GM21423 (cell line): ENCODE data around the gene ADCY9.
"Not testable (repeated sequence)": the region's sequence is repeated elsewhere in the genome, so short reads cannot be mapped to it uniquely, and the experiment has no call there.

Experiments used
- ATAC-seq: cut with Tn5 transposase; IDR thresholded peaks from one replicate; pipeline ENCODE4 v1.9.1; 2021; ENCODE audit warnings: mild to moderate bottlenecking, moderate library complexity; ENCODE audit not compliant: unreplicated experiment

ADCY9 gene

DNA sequence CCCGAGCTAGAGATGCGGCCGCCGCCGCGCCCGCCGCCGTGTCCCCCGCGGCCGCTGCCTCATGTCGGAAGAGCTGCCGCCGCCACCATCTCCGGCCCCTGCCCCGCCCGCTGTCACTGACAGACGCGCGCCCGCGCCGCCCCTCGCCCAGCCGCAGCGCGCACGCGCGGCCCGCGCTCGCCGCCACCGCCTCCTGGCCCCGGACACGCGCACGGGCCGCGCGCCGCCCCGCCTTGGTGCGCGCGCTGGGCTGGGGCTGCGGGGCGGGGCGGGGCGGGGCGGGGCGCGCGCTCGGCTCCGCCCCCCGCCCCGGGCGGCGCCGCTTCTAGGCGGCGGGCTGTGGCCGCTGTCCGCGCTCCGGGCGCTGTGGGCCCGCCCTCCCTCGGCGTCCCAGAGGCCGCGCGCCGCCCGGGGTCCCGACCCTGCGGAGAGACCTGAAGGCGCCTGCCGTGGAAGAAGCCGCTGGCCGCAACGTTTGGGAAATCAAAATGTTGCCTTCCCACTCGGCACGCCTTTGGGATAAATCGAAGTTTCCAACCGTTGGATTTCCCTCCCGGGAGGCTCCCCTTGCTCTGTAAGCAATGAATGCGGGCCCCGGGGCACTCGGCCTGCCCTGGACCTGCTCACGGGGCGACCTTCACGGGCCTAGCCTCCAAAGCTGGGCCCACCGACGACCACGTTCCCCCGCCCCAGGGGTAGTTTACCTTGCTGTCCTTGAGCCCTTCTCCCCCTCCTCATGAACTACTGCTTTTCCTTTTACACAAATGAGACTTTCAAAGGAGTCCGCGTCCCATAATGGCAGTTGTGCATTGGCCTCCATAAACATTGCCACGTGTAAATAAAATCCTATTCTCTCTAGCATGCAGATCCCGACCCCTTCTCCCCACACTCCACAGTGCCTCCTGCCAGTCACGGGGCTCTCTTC, at the start of gene ADCY9:
ADCY9 (minus strand) TSS at position 118 of the 925 bp plus-strand sequence. CDS start 1,000 bp downstream, outside the sequence.
- ATAC-seq, result peak; percentile 75

DNA sequence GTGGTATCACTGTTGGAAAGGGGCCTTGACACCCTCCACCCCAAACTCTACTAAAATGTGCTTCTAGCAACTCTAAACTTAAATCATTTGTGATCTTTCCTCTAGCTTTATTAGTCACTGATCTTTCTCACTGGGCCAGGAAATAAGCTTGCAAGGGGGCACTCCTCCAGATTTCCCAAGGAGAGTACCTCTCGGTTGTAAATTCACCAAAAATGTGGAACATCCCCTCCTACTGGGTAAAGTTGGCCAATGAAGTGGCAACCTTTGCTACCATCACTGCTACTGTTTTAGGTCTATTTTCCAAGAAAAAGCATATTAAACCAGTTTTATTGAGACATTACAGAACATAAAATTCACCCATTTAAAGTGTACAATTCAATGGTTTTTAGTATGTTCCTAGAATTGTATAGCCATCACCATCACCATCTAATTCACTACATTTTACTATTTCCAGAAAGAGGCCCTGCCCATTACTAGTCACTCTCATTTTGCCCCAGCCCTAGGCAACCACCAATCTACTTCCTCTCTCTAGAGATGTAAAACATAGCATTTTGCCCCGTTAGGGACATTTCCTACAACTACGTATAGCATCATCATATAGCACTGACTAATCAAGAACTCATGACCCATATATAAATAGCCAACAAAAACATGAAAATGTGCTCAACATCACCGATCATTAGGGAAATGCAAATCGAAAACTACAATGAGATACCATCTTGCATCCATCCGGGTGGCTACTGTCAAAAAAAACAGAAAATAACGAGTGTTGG, 44.6 kb upstream of the ADCY9 start:
- no peak for ATAC-seq

DNA sequence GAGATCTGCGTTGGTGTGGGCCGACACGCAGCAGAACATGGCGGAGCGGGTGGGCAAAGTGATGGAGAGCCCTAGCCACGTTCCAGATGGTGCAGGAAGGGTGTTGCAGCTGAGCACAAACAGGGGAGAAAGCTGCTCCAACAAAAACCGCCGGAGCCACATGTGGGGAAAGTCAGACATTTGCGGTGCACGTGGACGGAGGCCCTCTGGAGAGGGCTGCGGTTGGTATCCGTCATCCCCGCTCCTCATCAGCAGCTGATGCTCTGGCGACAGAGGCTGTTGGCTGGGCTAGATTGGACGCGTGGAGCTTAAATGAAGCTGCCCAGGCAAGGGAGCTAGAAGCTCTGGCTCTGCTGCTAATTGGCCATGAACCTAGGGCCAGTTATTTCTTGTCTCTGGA, 43.5 kb upstream of the ADCY9 start:
- no peak for ATAC-seq

DNA sequence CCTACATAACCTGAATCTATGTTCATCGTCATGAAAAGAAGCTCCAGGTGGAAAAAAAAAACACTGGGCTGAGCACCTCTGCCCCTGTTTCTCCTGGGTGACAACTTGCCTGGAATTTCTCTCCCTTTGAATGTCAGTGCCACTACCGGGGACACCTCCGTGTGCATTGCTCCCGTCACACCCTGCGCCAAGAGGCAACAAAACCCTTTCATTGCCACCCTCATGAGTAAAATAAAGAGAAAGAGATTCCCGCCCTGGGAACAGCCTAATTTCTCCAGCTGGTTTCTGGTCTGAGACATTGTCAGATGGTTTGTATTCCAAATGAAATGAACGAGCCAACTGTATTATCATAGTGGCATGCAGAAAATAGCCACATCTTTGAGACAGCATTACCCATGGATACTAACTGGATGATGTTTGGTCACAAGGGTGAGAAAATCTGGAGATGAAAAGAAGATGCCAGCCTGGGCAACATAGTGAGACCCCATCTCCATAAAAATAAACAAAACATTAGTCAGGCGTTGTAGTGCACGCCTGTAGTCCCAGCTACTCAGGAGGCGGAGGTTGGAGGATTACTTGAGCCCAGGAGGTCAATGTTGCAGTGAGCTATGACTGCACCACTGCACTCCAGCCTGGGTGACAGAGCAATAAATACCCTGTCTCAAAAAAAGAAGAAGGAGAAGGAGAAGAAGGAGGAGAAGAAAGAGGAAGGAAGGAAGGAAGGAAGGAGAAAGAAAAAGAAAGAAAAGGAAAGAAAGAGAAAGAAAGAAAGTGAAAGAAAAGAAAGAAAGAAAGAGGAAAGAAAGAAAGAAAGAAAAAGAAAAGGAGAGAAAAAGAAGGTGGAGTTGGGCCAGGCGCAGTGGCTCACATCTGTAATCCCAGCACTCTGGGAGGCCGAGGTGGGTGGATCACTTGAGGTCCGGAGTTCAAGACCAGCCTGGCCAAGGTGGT, 42.2 kb upstream of the ADCY9 start:
- no peak for ATAC-seq

DNA sequence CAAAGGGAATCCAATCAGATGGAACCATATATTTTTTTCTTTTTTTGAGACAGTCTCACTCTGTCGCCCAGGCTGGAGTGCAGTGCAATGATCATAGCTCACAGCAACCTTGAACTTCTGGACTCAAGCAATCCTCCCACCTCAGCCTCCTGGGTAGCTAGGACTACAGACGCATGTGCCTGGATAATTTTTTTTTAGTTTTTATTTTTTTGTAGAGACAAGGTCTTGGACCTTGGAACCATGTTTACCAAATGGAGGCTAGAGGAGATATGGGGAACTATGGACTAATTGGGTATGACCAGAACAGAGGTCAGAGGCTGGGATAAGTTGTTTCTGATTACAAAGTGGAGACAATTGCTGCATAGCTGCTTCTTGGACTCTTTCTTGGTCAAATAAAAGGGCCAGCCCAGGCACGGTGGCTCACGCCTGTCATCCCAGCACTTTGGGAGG, 41.2 kb upstream of the ADCY9 start:
- ATAC-seq, result no peak

DNA sequence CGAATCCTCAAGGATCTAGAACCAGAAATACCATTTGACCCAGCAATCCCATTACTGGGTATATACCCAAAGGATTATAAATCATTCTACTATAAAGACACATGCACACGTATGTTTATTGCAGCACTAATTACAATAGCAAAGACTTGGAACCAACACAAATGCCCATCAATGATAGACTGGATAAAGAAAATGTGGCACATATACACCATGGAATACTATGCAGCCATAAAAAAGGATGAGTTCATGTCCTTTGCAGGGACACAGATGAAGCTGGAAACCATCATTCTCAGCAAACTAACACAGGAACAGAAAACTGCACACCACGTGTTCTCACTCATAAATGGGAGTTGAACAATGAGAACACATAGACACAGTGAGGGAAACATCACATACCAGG, 40.3 kb upstream of the ADCY9 start:
- not testable (repeated sequence) for ATAC-seq

DNA sequence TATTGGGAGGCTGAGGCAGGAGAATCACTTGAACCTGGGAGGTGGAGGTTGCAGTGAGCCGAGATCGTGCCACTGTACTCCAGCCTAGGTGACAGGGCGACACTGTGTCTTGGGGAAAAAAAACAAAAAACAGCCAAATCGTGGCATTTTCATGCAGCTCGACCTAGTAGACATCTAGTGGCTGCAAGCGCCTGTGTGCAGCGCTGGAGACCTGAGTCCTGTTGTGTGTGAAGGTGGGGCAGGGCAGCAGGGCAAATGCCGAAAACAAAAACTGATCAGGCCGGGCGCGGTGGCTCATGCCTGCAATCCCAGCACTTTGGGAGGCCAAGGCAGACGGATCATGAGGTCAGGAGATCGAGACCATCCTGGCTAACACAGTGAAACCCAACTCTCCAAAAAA, 37.1 kb upstream of the ADCY9 start:
- ATAC-seq, result not testable (repeated sequence)

DNA sequence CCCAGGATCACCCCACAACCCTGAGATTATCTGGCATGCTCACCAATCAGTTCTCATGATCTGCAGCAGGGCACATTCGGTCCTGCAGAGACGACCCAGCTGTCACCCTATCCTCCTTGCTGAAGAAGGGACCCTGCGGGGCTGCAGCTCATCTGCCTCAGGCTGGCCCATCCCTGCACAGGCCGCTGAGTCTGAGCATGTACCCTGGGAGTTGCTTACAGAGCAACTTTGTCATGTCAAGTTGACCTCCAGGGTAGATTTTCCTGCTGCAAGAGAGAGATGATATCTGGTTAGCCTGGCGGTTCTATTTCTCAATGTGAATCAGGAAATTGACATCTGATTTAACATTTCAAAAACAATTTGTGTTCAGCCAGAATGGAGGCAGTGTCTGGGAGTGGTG, 36.0 kb upstream of the ADCY9 start:
- ATAC-seq, result no peak

DNA sequence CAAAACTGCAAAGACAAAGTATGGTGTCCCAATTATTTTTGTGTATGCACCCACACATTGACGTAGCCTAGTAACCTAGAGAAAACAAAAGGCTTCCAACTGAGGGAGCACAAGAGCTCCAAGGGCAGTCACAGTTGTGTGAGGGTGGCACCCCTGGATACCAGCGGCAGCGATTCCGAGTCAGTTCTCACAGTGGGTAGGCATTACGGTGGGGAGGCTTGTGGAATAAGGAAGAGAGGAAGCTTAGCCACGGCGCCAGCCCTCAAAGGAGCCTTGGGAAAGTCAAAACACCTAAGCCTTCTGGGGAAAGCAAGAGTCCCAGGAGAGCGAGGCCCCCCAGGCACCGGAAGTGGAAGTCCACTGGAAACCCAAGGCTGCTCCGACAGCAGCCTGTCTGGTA, 31.0 kb upstream of the ADCY9 start:
- ATAC-seq, result no peak

DNA sequence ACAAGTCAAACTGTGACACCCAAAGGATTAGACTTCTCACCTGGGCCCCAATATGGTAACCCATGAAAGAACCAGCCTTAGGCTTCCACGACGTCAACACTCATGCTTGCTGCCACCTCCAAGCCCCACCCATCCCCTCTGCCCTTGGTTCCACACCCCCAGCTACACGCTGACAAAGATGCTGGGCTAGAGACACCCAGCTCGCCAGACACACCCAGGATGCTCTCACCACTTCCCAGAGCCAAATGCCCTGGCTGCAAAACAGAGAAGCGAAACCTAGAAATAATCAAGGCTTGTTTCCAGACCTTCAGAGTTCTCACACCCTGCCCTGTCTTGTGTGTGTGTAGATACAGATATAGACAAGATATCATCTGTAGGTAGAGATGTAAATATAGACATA, 26.0 kb upstream of the ADCY9 start:
- no peak for ATAC-seq

DNA sequence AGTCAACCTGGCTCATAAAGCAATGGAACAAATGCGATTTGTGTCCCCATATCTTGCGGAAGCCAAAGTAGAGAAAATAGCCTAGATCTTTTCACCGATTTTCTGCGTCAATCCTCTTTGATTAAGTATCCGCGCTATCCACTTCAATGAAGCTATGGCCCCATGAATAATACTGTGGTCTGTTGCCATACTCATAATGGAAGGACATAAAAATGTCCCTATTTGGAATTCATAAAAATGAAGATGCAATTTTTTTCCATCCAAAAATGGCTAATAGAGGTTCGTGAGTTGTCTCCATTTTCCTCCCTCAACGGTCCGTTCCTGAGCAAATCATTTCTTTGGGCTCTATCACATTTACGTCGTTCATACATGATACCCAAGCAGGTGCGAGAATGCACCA, 25.4 kb upstream of the ADCY9 start:
- ATAC-seq, result no peak

DNA sequence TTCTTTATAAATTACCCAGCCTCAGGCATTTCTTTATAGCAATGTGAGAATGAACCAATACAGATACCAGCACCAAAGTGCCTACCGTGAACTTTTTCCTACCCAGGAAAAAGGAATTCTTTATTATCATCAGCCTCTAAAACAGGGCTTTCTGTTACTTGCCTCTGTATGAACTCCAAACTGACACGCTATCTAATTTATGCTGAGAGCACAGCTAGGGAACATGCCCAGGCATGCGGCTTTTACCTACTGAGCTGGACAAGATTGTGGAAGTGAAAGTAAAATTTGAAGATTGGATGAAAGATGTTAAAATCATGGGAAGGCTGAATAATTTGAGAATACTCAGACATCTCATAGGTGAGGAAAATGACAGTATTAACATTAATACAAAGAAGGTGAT, 24.4 kb upstream of the ADCY9 start:
- no peak for ATAC-seq

DNA sequence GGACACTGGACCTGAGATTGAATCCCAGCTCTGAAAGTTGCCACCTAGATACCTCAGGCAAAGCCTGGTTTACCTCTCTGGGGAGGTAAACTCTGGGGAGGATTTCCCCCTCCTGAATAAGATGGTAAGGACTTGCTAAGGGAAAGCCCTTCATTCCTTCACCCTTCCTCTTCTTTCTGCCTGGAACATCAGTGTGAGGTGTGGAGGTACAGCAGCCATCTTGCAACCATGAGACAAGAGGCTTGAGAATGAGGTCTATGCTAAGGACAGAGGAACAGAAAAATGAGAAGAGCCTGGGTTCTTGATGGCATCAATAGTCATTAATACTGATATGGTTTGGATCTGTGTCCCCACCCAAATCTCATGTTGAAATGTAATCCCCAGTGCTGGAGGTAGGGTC, 23.7 kb upstream of the ADCY9 start:
- no peak for ATAC-seq

DNA sequence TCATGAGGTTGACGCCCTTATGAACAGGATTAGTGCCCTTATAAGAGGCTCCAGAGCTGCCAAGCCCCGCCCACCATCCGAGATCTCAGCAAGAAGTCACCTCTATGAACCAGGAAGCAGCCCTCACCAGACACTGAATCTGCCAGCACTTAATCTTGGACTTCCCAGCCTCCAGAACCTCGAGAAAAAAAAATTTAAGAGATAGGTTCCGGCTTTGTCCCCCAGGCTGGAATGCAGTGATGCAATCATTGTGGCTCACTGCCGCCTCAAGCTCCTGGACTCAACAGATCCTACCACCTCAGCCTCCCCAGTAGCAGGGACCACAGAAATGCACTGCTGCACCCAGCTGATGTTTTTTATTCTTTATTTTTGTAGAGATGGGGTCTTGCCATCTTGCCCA, 22.5 kb upstream of the ADCY9 start:
- ATAC-seq, result no peak

DNA sequence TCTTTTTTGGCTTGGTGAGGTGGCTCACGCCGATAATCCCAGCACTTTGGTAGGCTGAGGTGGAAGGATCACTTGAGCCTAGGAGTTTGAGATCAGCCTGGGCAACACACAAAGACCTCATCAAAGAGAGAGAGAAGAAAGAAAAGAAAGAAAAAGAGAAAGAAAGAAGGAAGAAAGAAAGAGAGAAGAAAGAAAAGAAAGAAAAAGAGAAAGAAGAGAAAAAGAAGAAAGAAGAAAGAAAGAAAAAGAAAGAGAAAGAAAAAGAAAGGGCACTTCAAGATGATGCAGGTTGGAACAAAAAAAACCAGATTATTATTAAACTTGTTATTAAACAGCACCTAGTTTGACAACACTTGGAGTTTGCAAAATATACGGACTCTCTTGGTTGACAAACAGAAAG, 21.2 kb upstream of the ADCY9 start:
- ATAC-seq, result no peak

DNA sequence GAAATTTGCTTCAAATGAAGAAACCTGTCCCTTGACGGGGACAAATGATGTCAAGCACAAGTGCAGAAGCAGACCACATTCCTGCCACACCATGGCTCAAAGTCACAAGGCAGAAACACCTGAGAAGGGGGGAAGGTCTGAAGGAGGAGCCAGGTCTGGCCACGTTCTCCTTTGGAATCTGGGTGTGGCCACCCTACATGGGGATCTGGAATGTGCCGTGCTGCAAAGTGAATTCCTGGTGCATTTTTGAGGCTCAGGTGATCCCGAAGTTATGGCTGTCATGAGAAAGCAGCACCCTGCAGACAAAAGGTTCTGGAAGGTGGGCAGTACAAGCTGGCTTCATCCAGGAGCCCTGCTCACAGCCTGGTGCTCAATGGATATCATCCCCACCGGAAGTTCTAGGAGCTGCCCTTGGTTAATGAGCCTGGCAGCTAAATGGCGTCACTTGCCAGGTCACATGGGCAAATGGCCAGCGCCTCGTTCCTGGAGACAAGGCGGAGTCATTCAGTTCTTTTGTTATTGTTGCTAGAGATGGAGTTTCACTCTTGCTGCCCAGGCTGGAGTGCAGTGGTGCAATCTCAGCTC, 20.1 kb upstream of the ADCY9 start:
- ATAC-seq, result no peak

DNA sequence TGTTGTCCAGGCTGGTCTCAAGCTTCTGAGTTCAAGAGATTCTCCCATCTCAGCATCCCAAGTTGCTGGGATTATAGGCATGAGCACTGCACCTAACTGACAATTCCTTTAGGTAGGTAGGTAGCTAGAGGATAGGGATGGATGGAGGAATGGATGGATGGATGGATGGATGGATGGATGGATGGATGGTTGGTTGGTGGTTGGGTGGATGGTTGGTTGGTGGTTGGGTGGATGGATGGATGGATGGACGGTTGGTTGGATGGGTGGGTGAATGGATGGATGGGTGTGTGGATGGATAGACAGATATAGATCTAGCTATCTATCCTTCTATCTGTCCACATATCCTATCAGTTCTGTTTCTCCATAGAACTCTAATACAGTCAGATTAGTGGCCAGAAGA, 19.3 kb upstream of the ADCY9 start:
- ATAC-seq, result no peak

DNA sequence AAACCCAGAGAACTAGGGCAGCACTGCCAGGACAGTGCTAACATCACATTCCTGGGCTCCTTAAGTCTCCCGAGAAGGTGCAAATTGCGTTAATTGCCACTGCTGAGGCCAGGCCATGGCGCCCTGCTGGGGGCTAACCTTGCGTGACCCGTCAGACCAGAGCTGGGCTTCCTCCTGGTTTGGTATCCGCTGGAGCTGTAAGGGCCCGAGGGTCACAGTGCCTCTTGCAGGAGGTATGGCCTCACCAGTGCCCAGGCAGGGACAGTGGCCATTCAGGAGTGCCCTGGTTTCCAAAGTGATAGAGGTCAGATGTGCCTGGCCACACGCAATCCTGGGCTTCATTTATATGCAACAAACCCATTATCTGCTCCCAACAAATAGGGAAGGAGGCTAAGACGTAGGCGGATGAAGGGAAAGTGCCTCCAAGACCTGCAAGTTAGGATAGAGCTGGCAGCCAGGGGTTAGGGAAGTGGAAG, 17.7 kb upstream of the ADCY9 start:
- ATAC-seq, result no peak

DNA sequence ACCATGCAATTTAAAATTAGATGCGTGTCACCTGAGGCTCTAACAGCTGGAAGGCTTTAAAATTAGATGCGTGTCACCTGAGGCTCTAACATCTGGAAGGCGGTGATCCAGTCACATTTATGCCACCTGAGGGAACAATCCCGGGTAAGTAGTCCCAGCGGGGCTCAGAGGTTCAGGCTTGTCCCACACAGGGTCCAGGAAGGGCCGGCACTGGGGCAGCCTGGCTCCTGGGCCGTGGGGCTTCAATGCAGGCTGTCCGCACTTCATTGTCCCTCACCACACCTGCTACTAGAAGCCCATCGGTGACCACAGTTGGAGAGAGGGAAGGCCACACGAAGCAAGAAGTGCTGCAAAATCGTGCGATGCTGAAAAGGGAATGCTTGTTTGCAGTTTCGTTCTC, 15.4 kb upstream of the ADCY9 start:
- no peak for ATAC-seq

DNA sequence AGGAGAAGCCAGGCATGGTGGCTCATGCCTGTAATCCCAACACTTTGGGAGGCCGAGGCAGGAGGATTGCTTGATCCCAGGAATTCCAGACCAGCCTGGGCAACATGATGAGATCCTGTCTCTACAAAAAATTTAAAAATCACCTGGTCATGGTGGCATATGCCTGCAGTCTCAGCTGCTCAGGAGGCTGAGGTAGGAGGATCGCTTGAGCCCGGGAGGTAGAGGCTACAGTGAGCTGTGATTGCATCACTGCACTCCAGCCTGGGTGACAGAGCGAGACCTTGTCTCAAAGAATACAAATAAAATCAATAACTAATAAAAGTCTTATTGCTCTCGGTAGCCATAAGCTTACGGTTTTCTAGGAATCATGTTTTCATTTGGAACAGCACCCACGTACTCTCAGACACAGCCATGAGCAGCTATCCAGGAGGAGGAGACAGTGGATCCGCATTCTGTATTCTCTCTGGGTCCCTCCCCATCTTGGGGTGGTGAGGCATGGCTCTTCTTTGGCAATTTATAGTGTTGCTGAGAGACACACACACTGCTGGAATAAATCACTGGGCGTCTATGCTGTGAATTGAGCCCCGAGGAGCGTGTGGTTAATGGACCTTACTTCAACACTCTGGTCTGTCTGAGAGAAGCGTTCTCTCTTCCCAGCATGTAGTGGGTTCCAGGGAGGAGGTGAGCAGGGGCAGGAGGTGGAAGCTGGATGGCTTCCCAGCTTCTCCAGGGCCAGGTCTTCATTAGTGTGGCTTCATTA, 8.5 kb upstream of the ADCY9 start:
- no peak for ATAC-seq
